DLD1 (cell line): ENCODE measurements around the gene TFIP11.
"Not testable (repeated sequence)": the region's sequence is repeated elsewhere in the genome, so short reads cannot be mapped to it uniquely, and the experiment has no call there.

Experiments
- in situ Hi-C: cut with HindIII; loops from 2 replicates; pipeline ENCODE4 v1.10.0; 2017; ENCODE audit warnings: low sequenced_read_pairs

Gene TFIP11

DNA sequence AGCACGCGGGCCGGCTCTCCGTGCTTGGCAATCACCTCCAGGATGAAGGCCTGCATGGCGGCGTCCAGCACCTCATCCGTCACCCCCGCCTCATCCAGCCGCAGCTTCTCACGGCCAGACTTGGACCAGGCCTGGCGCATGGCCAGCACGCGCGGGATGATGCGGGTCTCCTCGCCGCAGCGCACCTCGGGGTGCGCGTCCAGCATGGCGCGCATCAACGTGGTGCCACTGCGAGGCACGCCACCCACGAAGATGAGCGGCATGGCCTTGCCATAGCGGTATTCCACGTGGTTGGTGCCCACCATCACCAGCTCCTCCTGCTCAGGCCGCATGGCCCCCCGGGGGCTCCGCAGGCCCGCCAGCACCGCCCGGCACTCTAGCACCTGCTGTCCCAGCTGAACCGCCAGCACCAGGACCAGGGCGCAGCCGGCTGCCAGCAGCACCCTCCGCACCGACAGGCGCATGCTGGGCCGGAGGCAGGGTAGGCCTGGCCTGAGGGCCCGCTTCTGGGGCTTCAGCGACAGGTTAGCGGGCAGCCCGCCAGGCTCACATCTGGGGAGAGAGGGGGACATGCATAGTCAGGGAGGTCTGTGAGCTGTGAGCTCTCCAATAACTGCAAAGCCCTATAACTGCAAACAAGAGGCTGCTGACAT lies 29.0 kb upstream of the TFIP11 start:
- in situ Hi-C loops: no loop called here

GRCh38 chr22:26540119-26540518 lies 27.8 kb upstream of the TFIP11 start:
- in situ Hi-C loops: no loop called here

- in situ Hi-C loops: no loop called here
Measured at GRCh38 chr22:26536762-26537134, 24.5 kb upstream of the TFIP11 start.

DNA sequence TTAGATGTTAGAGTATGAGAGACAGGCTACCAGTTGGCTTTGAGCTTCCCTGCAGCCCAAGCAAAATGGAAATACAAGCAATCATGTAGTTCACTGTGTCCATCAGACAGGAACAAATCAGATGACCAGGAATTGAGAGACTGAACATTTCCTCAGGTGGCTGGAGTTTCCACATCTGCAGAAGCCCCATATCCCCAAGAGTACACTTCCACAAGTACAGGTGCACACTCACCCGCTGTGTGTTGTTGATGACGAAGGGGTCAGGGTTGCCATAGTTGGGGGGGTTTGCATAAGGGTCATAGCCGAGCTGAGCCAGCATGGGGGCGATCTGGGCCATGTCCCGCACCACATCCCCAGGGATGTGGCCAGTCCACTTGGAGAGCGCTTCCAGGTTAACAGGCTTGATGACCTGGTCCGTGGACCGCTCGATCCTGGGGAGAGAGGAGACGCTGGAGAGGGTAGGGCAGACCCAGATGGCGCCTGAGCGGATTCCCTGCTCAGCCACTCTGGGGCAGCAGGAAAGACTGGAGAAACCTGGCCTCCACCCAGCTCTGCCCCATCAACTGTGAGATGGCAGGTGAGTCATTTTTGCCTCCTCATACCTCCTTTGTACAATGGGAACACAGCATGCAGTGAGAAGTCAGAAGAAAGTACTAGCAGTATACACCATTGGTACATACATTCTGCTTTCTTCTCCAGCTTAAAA lies 23.9 kb upstream of the TFIP11 start:
- in situ Hi-C loops: no loop called here

DNA sequence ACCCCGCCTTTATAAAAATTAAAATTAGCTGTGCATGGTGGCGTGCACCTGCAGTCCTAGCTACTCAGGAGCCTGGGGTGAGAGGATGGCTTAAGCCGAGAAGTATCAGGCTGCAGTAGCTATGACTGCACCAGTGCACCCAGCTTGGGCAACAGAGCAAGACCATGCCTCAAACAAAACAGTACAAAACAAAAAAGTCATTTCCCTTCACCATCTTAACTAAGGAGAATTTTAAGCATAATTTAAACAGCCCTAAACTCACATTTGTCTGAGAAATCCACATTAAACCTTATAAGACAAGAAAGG lies 23.3 kb upstream of the TFIP11 start:
- in situ Hi-C loops: no loop called here

- in situ Hi-C loops: no loop called here
Measured at GRCh38 chr22:26534874-26535602, 22.8 kb upstream of the TFIP11 start.

DNA sequence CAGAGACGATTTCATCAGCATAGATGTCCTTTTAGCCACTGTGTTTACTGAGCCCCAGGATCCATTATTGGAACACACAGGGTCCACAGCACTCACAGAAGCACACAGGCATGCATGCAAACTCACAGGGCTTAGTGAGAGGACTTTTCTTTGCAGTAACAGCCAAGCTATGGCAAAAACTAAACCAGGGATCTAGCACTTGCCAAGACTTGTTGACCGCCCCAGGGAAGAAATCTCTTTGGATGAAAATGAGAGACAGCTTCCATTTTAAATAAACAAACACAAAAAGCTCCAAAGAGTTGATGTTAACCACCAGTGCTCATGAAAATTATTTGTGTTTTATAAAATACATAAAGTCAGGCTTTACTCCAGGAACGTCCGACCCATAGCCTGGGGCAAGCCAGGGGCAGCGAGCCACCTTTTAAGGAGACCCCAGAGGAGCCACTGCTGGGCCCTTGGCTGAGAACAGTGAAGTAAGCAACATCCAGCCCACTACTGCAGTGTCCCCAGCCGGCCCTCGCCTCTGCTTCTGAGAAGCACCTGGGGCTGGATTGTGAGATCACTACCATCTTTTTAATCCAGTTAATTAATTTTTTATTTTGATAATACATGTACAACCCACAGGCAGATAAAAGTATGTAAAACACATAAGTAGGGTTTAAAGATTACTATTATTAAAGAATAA lies 22.0 kb upstream of the TFIP11 start:
- in situ Hi-C loops: no loop called here

DNA sequence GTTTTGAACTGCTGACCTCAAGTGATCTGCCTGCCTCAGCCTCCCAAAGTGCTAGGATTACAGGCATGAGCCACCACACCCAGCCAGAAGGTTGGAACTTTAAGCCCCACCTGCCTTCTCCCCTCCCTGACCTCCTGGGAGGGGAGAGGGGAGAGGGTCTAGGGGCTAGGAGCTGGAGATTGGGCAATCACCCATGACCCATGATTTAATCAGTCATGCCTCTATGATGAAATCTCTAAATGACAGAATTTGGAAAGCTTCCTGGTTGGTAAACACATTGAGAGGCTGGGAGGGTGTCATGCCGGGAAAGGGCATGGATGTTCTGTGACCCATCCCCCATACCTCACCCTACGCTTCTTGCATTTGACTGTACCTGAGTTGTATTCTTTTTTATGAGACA lies 17.1 kb upstream of the TFIP11 start:
- in situ Hi-C loops: no loop called here

DNA sequence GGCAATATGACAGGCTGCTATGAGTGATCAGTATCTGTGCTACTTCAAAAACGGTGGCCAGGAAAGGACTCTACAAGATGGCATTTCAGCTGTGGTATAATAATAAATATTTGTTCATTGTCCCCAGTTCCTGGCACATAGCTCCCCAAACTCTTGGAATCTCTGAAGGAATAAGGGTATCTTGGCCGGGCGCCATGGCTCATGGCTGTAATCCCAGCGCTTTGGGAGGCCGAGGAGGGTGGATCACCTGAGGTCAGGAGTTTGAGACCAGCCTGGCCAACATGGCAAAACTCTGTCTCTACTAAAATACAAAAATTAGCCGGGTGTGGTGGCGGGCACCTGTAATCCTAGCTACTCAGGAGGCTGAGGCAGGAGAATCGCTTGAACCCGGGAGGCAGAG lies 16.2 kb upstream of the TFIP11 start:
- in situ Hi-C loops: not testable (repeated sequence)

DNA sequence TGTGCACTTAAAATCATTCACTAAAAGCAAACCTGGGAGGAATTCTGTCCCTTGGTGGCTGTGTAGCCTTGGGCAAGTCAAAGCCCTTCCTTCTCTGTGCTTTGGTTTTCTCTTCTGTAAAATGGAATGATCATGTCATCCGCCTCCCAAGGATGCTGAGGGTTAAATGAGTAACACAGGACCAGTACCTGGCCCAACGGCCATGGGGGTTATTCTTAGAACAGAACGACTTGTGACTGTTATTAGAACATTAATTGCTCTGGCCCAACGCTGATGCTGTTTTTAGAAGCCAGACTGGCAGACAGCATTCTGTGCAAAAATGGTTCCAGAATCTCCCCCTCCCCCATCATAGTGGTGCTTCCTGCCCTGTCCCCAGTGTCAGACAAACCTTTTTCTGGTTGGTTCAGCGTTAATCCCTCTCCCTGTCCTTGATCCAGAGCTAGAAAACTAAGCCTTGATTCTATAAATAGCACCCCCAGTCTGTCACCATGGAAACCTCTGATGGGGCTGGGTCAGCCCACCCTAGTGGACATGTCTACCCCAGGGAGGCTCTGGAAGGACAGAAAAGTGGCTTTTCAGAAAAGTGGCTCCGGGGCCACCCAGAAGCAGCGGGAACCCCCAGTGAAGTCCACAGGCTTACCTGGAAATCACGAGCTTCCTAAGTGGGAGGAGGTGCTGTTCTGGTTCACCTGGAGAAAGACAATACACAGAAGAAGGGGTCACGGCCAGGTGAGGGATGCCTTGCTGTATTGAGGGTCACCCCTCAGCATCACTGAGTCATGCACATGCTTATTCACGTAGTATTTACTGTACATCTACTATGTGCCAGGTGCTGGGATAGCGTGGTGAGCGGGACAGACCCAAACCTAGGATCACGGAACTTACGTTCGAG lies 15.5 kb upstream of the TFIP11 start:
- in situ Hi-C loops: no loop called here

DNA sequence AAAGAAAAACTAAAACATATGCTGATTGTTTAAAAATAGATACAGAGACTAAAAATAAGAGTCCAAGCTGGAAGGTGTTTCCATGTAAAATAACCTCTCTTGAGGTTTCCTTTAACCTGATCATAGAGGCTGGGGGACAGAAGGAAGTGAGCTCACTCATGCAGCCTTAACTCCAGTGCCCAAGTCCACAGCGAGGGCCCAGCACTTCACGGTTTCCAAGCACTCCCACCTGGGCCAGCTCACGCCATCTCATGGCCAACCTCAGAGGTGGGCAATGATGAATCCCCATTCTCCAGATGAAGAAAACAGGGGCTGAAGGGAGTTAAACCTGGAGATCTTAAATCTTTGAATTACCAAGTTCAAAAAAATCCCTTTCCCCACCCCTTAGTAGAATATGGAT lies 14.9 kb upstream of the TFIP11 start:
- in situ Hi-C loops: no loop called here

GRCh38 chr22:26525946-26526564 lies 13.8 kb upstream of the TFIP11 start:
- in situ Hi-C loops: no loop called here

DNA sequence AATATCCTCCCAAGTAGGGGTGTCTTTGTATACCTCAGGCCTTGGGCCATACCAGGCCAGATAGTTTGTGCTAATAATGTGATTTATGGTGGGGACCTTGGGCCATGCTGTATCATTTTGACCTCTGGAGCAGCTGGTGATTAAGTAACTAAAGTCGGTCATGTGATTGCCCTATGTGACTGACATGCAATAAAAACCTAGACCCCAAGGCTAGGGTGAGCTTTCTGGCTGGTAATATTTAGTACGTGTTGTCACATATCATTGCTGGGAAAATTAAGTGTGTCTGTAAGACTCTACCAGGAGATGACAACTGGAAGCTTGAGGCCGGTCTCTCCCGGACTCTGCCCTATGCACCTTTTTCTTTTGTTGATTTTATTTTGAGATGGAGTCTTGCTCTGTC lies 12.6 kb upstream of the TFIP11 start:
- in situ Hi-C loops: no loop called here

DNA sequence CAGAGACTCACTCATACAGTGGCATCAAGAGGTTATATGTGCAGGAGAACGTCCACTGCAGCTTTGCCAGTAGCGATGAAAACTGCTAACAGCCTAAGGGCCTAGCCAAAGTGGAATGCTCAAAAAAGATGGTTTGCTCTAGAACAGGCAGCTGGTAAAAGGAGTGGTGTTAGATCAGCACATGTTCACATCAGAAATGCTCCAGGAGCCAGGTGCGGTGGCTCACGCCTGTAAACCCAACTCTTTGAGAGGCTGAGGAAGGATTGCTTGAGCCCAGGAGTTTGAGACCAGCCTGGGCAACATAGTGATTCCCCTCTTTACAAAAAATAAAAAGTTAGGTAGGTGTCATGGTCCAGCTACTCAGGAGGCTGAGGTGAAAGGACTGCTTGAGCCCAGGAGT lies 10.3 kb upstream of the TFIP11 start:
- in situ Hi-C loops: no loop called here

DNA sequence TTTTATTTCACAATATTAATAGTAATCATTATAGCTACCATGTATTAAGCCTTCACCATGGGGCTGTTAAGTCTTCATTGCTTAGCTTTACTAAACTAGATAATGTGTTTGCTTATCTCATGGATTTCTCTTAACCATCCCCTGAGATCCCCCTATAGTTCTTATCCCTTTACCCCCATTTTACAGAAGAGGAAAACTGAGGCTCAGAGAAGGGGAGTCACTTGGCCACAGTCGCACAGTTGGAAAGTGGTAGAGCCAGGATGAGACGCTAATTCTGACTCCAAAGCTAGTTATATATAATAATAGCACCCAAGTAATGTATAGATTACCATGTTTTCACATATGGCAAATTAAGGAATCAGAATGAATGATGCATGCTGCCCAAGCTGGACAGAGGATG lies 9.7 kb upstream of the TFIP11 start:
- in situ Hi-C loops: no loop called here

DNA sequence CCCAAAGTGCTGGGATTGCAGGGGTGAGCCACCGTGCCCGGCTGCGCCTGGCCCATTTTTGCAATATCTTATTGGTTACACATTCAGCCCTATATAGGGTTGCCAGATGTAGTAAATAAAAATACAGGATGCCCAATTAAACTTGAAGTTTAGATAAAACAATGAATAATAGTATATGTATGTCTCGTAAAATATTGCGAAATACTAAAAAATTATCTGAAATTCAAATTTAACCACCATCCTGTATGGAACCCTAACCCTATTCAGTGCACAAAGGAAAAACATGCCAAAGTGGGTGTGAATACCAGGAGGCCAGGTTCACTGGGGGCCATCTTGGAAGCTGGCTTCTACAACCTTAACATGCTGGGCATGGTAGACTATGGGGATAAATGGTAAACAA lies 5.2 kb upstream of the TFIP11 start:
- in situ Hi-C loops: no loop called here

DNA sequence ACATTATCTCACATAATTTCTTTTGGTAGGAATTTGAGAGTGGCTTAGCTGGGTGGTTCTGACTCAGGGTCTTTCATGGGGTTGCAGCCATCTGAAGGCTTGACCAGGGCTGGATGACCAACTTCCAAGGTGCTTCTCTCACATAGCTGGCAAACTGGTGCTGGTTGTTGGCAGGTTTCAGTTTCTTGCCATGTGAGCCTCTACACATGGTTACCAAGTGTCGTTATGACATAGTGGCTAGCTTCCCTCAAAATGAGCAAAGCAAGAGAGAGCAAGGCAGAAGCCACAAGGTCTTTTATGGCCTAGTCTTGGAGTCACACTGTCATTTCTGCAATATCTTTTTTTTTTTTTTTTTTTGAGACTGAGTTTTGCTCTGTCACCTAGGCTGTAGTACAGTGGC lies 4.2 kb upstream of the TFIP11 start:
- in situ Hi-C loops: no loop called here

- in situ Hi-C loops: no loop called here
Measured at GRCh38 chr22:26515931-26516330, 3.7 kb upstream of the TFIP11 start.

- in situ Hi-C loops: no loop called here
Measured at GRCh38 chr22:26514419-26515161, 2.3 kb upstream of the TFIP11 start.

- in situ Hi-C loops: no loop called here
Measured at GRCh38 chr22:26513838-26514237, 1.6 kb upstream of the TFIP11 start.
